Esophagus muscularis mucosa (tissue), 4 donors: Measurements from ENCODE around the gene CCL13. TPM values are rescaled to one million over a fixed set of nuclear protein-coding genes. Genes with fewer than 3 reads are reported as not detected.

Source experiments
- DNase-seq: peaks from one replicate; pipeline ENCODE4 v3.0.0-alpha.2; 2017; ENCODE audit errors: extremely low spot score
- H3K27ac ChIP-seq, 4 donors: fragments of 200-600 bp; sonication (generic); replicated peaks in 1 of 4; 1 replicate in 3 of 4; 2 replicates in 1 of 4; pipeline ENCODE4 v1.5.1; 2016 to 2019; ENCODE audit warnings: mild to moderate bottlenecking in 1 of 4
- H3K27me3 ChIP-seq, 4 donors: fragments of 200-600 bp; sonication (generic); one replicate each; pipeline versions ENCODE4 v1.5.1 to v1.6.0; 2016 to 2019
- H3K36me3 ChIP-seq, 4 donors: fragments of 200-600 bp; sonication (generic); one replicate each; pipeline ENCODE4 v1.5.1; 2016 to 2019
- H3K4me1 ChIP-seq, 4 donors: fragments of 200-600 bp; sonication (generic); one replicate each; pipeline ENCODE4 v1.5.1; 2016 to 2019
- H3K4me3 ChIP-seq, 4 donors: fragments of 200-600 bp; sonication (generic); 1 replicate in 2 of 4; 2 replicates in 2 of 4; pipeline ENCODE4 v1.5.1; 2016 to 2019; ENCODE audit warnings: mild to moderate bottlenecking in 4 of 4, moderate library complexity in 1 of 4
- H3K9me3 ChIP-seq, 4 donors: fragments of 200-600 bp; sonication (generic); 1 replicate in 3 of 4; 2 replicates in 1 of 4; pipeline ENCODE4 v1.5.1; 2016 to 2019
- EP300 ChIP-seq: sonication (generic); formaldehyde crosslinking; IDR thresholded peaks from one replicate; pipeline ENCODE4 v1.6.1; 2017; ENCODE audit warnings: antibody characterized with exemption
- POLR2A ChIP-seq: fragments of 450-650 bp; IDR thresholded peaks from one replicate; pipeline ENCODE4 v1.6.1; 2017; ENCODE audit warnings: antibody characterized with exemption, moderate library complexity, mild to moderate bottlenecking, low read depth
- POLR2AphosphoS5 ChIP-seq, 2 donors: sonication (generic); formaldehyde crosslinking; IDR thresholded peaks; one replicate each; pipeline ENCODE4 v1.6.1; 2017; ENCODE audit warnings: antibody characterized with exemption in 2 of 2
- WGBS: methylation state at CpG from one replicate; pipeline ENCODE4 v1.1.5; 2018; 5-methylcytosine and 5-hydroxymethylcytosine counted together
- intact Hi-C: fragments of 100-400 bp; cut with DNase I; formaldehyde crosslinking; loops from one replicate; pipeline ENCODE4 v1.15.1; 2023
- total RNA-seq, 4 donors: library from RNA; depleted of rRNA; stranded (reverse); fragments of >200 nt; gene quantifications; one replicate each; pipeline versions ENCODE4 v1.1.0 to v1.2.1, GENCODE V29; 2016
- TF ChIP-seq, protein P1 (sequence below), 3 experiments: fragments of 200-600 bp in 2 of 3; fragments of 450-650 bp in 1 of 3; sonication (generic) in 2 of 3; IDR thresholded peaks; one replicate each; pipeline ENCODE4 v1.5.1; 2017 to 2019; ENCODE audit warnings: antibody characterized with exemption in 3 of 3, mild to moderate bottlenecking in 2 of 3, moderate library complexity in 1 of 3

The CCL13 gene
- total RNA-seq, 4 donors from 2014 or later = 0.78 to 3.6 (median 2.0) TPM; not detected in 1

DNA sequence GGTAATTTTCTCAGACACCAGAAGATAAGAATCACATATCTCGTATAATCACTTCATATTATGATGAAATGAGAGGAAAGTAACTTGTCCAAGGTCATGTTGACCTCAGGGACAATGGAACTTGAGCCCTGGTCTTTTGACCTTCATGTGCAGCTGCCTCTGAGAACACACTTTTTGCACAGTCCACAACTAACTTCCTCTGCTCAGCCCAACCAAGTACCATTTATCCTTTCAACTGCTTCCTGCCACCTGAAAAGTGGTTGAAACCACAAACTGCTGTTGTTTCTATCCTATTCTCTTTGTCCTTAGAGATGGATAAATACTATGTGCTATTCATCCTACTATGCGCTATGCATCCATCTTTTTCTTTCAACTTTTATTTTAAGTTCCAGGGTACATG is 9.1 kb downstream of the CCL13 start:
- Histone ChIP-seq H3K27ac (no peak overlapping the region), H3K36me3 (no peaks in the 10 kb centered on the region), H3K4me1 (peaks cover 0 to 8% (median 2%) of the 10 kb centered on the region in 4 donors), H3K4me3 (no peak overlapping the region), H3K27me3 (peaks cover 0 to 29% (median 0%) of the 10 kb centered on the region in 4 donors), H3K9me3 (no peaks in the 10 kb centered on the region)
- TF ChIP-seq EP300 = no peak
- TF ChIP-seq POLR2AphosphoS5 (IDR thresholded peaks at IDR 0.05) = no peak
- TF ChIP-seq, protein P1, sequence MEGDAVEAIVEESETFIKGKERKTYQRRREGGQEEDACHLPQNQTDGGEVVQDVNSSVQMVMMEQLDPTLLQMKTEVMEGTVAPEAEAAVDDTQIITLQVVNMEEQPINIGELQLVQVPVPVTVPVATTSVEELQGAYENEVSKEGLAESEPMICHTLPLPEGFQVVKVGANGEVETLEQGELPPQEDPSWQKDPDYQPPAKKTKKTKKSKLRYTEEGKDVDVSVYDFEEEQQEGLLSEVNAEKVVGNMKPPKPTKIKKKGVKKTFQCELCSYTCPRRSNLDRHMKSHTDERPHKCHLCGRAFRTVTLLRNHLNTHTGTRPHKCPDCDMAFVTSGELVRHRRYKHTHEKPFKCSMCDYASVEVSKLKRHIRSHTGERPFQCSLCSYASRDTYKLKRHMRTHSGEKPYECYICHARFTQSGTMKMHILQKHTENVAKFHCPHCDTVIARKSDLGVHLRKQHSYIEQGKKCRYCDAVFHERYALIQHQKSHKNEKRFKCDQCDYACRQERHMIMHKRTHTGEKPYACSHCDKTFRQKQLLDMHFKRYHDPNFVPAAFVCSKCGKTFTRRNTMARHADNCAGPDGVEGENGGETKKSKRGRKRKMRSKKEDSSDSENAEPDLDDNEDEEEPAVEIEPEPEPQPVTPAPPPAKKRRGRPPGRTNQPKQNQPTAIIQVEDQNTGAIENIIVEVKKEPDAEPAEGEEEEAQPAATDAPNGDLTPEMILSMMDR (IDR thresholded peaks at IDR 0.05) = no peak
- no peak for TF ChIP-seq POLR2A
- intact Hi-C loops = no loop called here
- 68% methylated on average over 2 of the region's 2 CpGs for WGBS
- DNase-seq = peak; percentile 24

DNA sequence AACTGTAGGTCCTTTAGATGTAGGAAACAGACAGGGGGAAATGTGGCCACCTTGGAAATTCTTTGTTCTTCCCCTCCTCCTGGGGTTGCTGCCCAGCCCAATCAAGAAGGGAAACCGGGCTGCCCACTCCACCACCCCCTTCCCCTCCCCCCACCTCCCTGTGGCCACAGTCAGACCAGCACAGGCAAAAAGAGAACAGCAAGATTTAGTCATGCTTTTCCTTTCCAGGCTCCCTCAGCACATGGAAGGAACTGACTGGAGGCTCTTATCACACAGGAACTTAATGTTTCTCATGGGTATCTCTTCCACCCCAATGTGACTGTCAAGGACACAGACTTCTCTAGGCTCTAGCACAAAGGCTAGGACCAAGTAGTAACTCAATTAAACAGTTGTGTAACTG is 9.7 kb downstream of the CCL13 start:
- peaks cover 0 to 29% (median 0%) of the 10 kb centered on the region in 4 donors for H3K27me3 ChIP-seq
- no peak overlapping the region for H3K27ac ChIP-seq
- DNase-seq = peak; percentile 70
- H3K9me3 ChIP-seq = no peaks in the 10 kb centered on the region
- no peak overlapping the region for H3K4me3 ChIP-seq
- WGBS = 0% methylated on average over 1 of the region's 1 CpG
- H3K4me1 ChIP-seq = peaks cover 0 to 3% (median 1%) of the 10 kb centered on the region in 4 donors
- intact Hi-C loops = no loop called here
- H3K36me3 ChIP-seq = no peaks in the 10 kb centered on the region
- TF ChIP-seq, protein P1 (IDR thresholded peaks at IDR 0.05) = no peak
- TF ChIP-seq POLR2AphosphoS5 (IDR thresholded peaks at IDR 0.05) (no peak), POLR2A (no peak), EP300 (no peak)

DNA sequence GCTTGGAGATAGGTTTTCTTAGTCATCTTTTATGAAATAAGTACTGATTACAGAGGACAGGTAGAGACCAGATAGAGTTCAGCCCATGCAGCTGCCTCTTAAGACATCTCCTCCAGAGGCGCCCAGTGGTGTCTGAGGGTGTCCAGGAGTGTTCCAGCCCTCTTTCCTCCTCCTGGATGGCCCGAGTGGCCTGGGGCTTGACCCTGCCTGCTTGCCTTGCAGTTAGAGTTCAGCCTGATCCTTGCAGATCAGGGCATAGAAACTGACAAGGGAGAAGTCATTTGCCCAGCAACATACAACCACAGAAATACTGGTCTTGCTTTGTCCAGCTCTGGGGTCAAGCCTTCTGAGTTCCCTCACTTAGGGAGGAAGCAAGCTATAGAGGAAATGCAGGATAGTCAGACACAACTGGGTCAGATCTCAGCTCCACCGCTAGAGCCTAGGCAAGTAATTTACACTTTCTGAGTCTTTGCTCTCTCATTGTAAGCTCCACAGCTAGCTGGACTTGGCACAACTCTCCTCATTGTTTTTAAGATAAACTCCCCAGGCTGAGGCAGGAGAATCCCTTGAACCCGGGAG is 10.3 kb downstream of the CCL13 start:
- no peak overlapping the region for H3K4me3 ChIP-seq
- no peaks in the 10 kb centered on the region for H3K36me3 ChIP-seq
- no peaks in the 10 kb centered on the region for H3K9me3 ChIP-seq
- H3K27me3 ChIP-seq = peaks cover 0 to 29% (median 0%) of the 10 kb centered on the region in 4 donors
- intact Hi-C loops = no loop called here
- H3K4me1 ChIP-seq = no peaks in the 10 kb centered on the region
- WGBS = 68% methylated on average over 4 of the region's 4 CpGs
- TF ChIP-seq, protein P1 (IDR thresholded peaks at IDR 0.05) = no peak
- TF ChIP-seq EP300 (no peak), POLR2AphosphoS5 (IDR thresholded peaks at IDR 0.05) (no peak), POLR2A (no peak)
- H3K27ac ChIP-seq = no peak overlapping the region
- peak; percentile 72 for DNase-seq

DNA sequence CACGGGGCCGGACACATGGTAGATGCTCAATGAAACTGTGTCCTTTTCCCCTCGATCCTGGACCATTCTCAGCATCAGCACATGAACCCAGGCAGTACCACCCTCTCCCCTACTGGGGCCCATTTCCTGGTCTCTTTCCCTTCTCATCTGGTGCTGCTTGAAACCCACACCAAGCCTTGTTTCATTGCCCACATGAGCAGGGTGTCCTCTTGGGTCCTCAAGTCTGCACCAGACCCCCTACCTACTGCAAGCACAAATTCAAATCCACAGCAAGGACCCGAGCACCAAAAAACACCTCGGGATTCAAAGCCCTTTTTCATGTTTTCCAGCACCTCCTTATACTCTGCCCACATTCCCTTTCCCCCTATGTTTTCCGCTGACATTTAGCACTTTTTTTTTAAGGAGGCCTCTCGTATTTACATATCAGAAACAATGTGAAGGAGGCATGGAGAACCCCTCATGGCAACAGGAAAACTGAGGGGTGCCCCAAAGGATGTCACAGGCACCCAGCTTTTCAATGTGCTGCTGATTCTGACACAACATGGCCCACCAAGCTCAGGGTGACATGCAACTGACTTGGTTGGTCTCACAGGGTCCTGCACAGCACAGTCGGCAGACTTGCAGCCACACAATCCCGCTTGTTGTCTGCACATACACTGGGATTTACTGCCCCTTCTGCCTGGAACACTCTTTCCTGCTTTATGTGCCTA is 11.4 kb downstream of the CCL13 start:
- no peak overlapping the region for H3K4me3 ChIP-seq
- peaks cover 0 to 21% (median 0%) of the 10 kb centered on the region in 4 donors for H3K27me3 ChIP-seq
- 76% methylated on average over 9 of the region's 9 CpGs for WGBS
- H3K4me1 ChIP-seq = no peaks in the 10 kb centered on the region
- peak; percentile 90 for DNase-seq
- intact Hi-C loops = no loop called here
- no peaks in the 10 kb centered on the region for H3K36me3 ChIP-seq
- H3K27ac ChIP-seq = no peak overlapping the region
- no peaks in the 10 kb centered on the region for H3K9me3 ChIP-seq
- TF ChIP-seq POLR2AphosphoS5 (IDR thresholded peaks at IDR 0.05) (no peak), EP300 (no peak), POLR2A (no peak)
- TF ChIP-seq, protein P1 (IDR thresholded peaks at IDR 0.05) = no peak
